Pulmonary artery endothelial cell (primary cell): ENCODE results near the gene MYO1B. TPM values are rescaled to one million over a fixed set of nuclear protein-coding genes. Genes with fewer than 3 reads are reported as not detected.

Source experiments
- DNase-seq: peaks from one replicate; pipeline ENCODE4 v3.0.0-alpha.2; 2011; ENCODE audit warnings: low read depth, low spot score
- total RNA-seq: library from RNA; depleted of rRNA; stranded (reverse); fragments of >200 nt; gene quantifications from 2 replicates; pipeline ENCODE4 v1.2.3, GENCODE V29; 2014

Gene MYO1B
- total RNA-seq, 1 donor from 2014 or later: 45.4 TPM

- no peak for DNase-seq
Observed at GRCh38 chr2:191321861-191322662, 76.9 kb downstream of the MYO1B start.

GRCh38 chr2:191322828-191323506 lies 77.8 kb downstream of the MYO1B start:
- no peak for DNase-seq

- no peak for DNase-seq
Observed at GRCh38 chr2:191325651-191326365, 80.6 kb downstream of the MYO1B start.

- DNase-seq: no peak
Observed at GRCh38 chr2:191327484-191327883, 82.3 kb downstream of the MYO1B start.

- no peak for DNase-seq
Observed at GRCh38 chr2:191328150-191328809, 83.1 kb downstream of the MYO1B start.

GRCh38 chr2:191329841-191330240 lies 84.6 kb downstream of the MYO1B start:
- DNase-seq: no peak

- DNase-seq: no peak
Observed at GRCh38 chr2:191333911-191334357, 88.7 kb downstream of the MYO1B start.

GRCh38 chr2:191335875-191336464 lies 90.8 kb downstream of the MYO1B start:
- DNase-seq: no peak

GRCh38 chr2:191341436-191341835 lies 96.2 kb downstream of the MYO1B start:
- no peak for DNase-seq

- DNase-seq: no peak
Observed at GRCh38 chr2:191343796-191344338, 98.7 kb downstream of the MYO1B start.

- no peak for DNase-seq
Observed at GRCh38 chr2:191345788-191346187, 100.6 kb downstream of the MYO1B start.

- DNase-seq: no peak
Observed at GRCh38 chr2:191347154-191347553, 102.0 kb downstream of the MYO1B start.

- no peak for DNase-seq
Observed at GRCh38 chr2:191347881-191348280, 102.7 kb downstream of the MYO1B start.

GRCh38 chr2:191349990-191350389 lies 104.8 kb downstream of the MYO1B start:
- no peak for DNase-seq

- DNase-seq: no peak
Observed at GRCh38 chr2:191350826-191351225, 105.6 kb downstream of the MYO1B start.

GRCh38 chr2:191351298-191351697 lies 106.1 kb downstream of the MYO1B start:
- no peak for DNase-seq

GRCh38 chr2:191351921-191352320 lies 106.7 kb downstream of the MYO1B start:
- no peak for DNase-seq

- DNase-seq: no peak
Observed at GRCh38 chr2:191352536-191352935, 107.3 kb downstream of the MYO1B start.

- no peak for DNase-seq
Observed at GRCh38 chr2:191355170-191355758, 110.1 kb downstream of the MYO1B start.

- DNase-seq: no peak
Observed at GRCh38 chr2:191357678-191358077, 112.5 kb downstream of the MYO1B start.
